HG03108 (cell line): ENCODE data around the gene DBNL.

Experiments
- ATAC-seq: cut with Tn5 transposase; IDR thresholded peaks from one replicate; pipeline ENCODE4 v1.9.1; 2021; ENCODE audit warnings: moderate library complexity; ENCODE audit not compliant: unreplicated experiment

The DBNL gene

GRCh38 chr7:44060948-44061644 is 16.6 kb downstream of the DBNL start:
- no peak for ATAC-seq

DNA sequence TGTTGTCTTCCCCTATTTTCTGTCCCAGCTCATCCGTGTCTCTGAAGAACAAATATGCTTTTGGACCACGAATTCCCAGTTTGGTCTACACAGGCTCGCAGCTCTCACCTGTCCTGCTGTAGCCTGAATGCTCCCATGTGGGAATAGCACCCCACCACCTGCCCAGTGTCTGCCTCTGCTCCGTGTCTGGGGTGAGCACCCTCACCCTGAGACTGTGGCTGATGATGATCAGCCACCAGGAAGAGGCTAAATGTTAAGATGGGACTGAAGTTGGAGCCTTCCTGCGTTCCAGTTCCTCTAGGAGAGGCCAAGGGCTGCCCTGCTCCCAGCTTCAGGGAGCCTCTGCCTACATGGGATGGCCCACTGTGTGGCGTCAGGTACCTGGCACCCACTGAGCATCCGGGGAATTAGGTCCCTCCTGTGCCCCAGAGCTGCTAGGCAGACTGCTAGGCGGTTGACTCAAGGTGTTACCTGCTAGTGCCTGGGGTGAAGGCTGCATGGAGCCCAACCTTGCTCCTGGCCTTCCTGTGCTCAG is 17.2 kb downstream of the DBNL start:
- ATAC-seq: no peak

DNA sequence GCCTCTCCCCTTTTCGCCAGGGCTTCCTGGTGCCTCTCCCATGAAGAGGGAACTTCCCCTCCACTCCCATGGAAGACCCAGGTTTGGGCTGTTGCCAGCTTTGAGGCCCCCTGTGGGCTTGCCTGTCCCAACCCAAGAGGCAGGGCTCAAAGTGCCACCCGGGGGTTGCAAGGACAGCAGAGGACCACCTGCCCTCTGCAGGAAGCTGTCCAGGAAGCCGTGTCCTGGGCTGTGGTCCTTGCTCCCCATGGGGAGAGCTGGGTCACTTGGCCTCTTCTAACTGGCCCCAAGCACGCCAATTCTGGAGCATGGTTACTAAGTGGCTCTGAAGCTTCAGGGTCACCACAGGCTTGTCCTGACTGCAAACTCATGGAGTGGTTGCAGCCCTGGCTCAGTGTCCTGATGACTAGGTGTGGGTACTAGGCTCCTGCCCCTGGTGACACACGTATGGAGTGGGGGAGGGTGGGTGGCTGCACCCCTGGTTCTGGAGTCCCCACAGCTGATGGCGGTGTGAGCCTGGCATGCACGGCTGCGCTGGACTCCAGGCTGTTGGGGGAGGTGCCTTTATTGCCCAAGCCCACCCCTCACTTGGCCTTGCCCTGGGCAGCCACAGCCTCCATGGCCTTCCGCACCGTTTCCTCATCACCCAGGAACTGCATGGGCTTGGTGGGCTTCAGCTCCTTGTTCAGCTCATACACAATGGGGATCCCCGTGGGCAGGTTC is 17.8 kb downstream of the DBNL start:
- no peak for ATAC-seq

DNA sequence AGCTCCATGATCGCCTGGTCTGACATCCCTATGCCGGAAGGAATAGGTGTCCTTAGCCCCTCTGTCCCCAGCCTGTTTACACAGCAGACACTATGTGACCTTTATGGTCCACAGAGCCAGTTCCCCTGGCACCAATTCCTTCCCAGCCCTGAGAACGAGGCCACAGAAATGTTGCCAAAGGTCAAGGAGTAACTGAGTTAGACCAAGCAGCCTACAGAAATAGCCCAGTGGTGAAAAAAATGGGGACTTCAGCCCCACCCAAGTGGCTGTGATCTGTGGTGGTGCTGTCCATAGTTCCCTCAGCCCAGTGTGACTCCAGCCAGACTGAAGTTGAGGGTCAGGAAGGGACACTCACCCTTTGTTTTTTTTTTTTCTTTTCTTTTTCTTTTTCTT is 18.4 kb downstream of the DBNL start:
- no peak for ATAC-seq

DNA sequence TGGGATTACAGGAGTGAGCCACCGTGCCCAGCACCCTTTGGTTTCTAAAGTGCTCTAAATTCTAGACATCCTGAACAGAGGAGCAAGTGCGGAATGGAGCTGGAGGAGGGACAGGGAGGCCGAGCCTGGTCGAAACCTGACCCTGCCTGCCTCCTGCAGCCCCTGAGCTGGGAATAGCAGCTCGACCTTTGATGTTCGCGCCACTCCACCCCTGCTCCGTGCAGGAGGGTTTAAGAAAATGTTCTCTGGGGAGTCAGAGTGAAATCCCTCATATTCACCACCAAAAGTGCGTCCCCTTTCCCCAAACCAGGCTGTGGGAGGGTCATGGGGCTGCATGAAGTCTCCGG is 19.0 kb downstream of the DBNL start:
- ATAC-seq: no peak

- no peak for ATAC-seq
These were observed 19.6 kb downstream of the DBNL start for GRCh38 chr7:44063894-44064651.

DNA sequence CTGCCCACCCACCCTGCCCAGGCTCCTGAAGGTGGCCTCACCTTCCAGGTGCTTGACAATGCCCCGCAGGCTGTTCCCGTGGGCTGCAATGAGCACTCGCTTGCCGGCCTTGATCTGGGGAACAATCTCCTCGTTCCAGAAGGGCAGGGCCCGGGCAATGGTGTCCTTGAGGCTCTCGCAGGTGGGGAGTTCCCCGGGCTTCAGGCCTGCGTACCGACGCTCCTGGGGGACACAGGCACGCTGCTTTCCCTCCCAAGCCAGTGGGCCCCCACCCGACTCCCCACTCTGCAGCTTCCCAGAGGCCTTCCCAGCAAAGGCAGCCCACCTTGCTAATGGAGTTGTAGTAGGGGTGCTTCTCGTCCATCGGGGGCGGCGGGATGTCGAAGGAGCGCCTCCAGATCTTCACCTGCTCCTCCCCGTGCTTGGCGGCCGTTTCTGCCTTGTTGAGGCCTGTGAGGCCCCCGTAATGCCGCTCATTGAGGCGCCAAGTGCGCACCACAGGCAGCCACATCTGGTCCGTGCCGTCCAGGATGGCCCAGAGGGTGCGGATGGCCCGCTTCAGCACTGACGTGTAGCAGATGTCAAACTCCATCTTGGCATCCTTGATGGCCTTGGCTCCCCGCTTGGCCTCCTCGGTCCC is 20.4 kb downstream of the DBNL start:
- ATAC-seq: no peak

DNA sequence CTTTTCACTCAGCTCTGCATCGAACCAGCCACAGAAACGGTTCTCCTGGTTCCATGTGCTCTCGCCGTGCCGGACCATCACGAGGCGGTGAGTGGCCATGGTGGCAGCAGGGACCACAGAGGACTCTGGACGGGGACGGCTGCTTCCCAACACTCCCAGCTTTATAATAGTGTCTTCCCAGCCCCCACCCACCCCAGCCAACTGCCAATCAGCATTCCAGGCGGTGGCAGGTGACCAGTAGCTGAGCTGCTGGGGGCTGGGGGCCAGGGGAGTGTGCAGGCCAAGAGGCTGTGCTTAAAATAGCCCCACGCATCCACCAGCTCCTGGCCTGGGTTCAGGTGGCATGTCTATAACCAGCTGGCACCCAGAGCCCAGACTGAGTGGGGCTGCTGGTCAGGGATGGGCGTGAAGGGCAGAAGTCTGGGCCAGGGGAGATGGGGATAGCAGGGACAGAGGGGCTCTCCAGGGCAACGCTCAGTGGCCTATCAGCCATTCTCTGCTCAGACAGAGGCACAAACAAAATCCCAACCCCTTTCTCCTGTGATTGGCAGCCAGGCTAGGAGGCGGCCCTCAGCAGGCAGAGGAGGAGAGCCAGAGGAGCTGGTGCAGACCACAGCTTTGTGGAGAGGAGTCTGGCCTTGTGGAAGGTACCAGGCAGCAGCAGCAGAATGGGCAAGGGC is 21.1 kb downstream of the DBNL start, which contains the start of gene PGAM2:
PGAM2 (minus strand) TSS at position 137 of the 680 bp plus-strand sequence; CDS start at position 99, 38 bp downstream.
- ATAC-seq: no peak

GRCh38 chr7:44066111-44066460 is 21.6 kb downstream of the DBNL start:
- ATAC-seq: no peak

- no peak for ATAC-seq
These were observed 22.1 kb downstream of the DBNL start for GRCh38 chr7:44066494-44067063.

DNA sequence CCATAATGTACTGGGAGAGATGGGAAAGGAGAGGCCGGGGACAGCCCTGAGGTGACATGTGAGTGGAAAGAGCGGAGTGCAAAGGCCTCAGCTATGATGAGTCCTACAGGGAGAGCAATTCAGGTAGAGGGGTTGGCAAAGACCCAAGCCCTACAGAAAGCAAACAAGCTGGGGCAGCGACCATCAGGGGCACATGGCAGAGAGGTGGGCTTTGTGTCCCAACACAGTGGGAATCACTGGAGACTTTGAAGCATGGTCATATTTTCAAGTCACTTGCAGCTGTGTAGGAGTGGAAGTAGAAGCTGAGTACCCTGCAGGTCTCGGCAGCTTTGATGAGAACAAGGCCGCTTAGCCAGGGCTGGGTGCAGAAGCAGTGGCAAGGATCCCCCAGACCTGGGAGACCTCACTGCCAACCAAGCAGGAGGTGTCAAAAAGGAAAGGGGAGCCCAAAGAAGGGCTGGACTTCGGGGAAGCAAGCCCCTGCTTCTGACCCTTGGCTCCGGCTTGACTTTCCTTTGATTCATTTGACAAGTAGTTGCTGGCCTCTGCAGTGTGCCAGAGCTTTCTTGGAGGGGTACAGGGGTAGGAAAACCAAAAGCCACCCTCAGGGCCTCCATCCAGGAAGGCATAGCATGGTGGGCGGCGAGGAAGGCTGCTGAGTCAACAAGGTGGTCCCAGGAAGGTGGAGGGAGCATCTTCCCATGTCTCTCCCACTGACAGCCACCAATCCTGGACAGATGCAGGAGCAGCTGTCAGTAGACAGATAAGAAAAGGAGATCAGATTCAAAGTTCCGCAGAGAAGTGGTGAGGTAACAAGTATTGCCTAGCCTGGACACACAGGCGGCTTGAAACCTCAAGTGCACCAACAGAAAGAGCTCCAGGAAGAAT is 22.8 kb downstream of the DBNL start:
- no peak for ATAC-seq

GRCh38 chr7:44068054-44068453 is 23.6 kb downstream of the DBNL start:
- ATAC-seq: no peak

GRCh38 chr7:44071726-44072363 is 27.3 kb downstream of the DBNL start:
- no peak for ATAC-seq

GRCh38 chr7:44072364-44073231 is 28.1 kb downstream of the DBNL start:
- ATAC-seq: no peak

- peak; percentile 62 for ATAC-seq
These were observed 29.3 kb downstream of the DBNL start for GRCh38 chr7:44073664-44074348.

DNA sequence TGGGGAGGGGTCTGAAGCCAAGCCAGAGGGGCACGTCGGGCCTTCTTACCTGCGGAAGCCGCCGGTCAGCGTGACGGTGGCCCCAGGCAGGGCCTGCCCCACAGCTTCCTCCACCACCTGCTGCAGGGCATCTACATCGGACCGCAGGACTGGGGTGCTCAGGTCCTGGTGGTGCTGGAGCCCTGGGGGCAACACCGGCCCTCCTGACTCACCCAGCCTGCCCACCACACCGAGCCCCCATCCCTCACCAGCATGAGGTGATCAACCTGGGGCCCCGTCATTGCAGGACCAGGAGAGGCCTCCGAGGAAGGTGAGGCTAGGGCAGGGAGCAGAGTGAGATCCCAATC is 29.8 kb downstream of the DBNL start:
- ATAC-seq: peak; percentile 4

GRCh38 chr7:44075296-44076075 is 31.0 kb downstream of the DBNL start:
- ATAC-seq: no peak
